Common myeloid progenitor, CD34-positive (primary cell): ENCODE data around the gene CLDN1.

ENCODE experiments used
- CTCF ChIA-PET: fragments of 350-600 bp; sonication (Branson Sonifier 250); formaldehyde crosslinking; loops from one replicate; lab custom pipeline; 2021; ENCODE audit warnings: antibody characterized with exemption; lab: Charles Lee
- POLR2A ChIA-PET: fragments of 350-600 bp; sonication (Branson Sonifier 250); formaldehyde crosslinking; loops from one replicate; lab custom pipeline; 2021; ENCODE audit warnings: antibody characterized with exemption; lab: Charles Lee
- DNase-seq, 3 donors: peaks; one replicate each; pipeline versions ENCODE4 v3.0.0 to v3.0.0-alpha.2; 2013
- H3K27ac ChIP-seq, 2 experiments: 1 replicate in 1 of 2; 2 replicates in 1 of 2; pipeline ENCODE4 v1.7.0; 2013; ENCODE audit warnings: inconsistent platforms in 2 of 2, low read length in 2 of 2, mild to moderate bottlenecking in 2 of 2, low read depth in 1 of 2, moderate library complexity in 1 of 2; ENCODE audit not compliant: severe bottlenecking in 2 of 2, insufficient read depth in 1 of 2, poor library complexity in 1 of 2
- H3K27me3 ChIP-seq, 5 experiments: replicated peaks in 2 of 5; 1 replicate in 3 of 5; 2 replicates in 2 of 5; pipeline versions ENCODE4 v1.6.1 to v1.7.0; 2013; ENCODE audit warnings: low read length in 4 of 5, mild to moderate bottlenecking in 2 of 5, moderate library complexity in 2 of 5, inconsistent platforms in 1 of 5; ENCODE audit not compliant: insufficient read depth in 5 of 5, control insufficient read depth in 4 of 5
- H3K36me3 ChIP-seq, 4 experiments: 1 replicate in 2 of 4; 2 replicates in 2 of 4; pipeline versions ENCODE4 v1.6.1 to v1.7.0; 2013; ENCODE audit warnings: low read length in 3 of 4, control low read depth in 1 of 4, mild to moderate bottlenecking in 1 of 4; ENCODE audit not compliant: control insufficient read depth in 4 of 4, insufficient read depth in 4 of 4
- H3K4me1 ChIP-seq, 4 experiments: 1 replicate in 3 of 4; 2 replicates in 1 of 4; pipeline versions ENCODE4 v1.6.1 to v1.7.1; 2013; ENCODE audit warnings: low read length in 3 of 4, mild to moderate bottlenecking in 3 of 4, control low read depth in 1 of 4, inconsistent platforms in 1 of 4, moderate library complexity in 1 of 4; ENCODE audit not compliant: control insufficient read depth in 4 of 4, insufficient read depth in 4 of 4; ENCODE audit errors: control extremely low read depth in 1 of 4
- H3K4me3 ChIP-seq, 7 experiments: 1 replicate in 4 of 7; 2 replicates in 3 of 7; pipeline versions ENCODE4 v1.5.1 to v1.7.0; 2013; ENCODE audit warnings: mild to moderate bottlenecking in 7 of 7, low read length in 6 of 7, moderate library complexity in 6 of 7, inconsistent platforms in 2 of 7, low read depth in 2 of 7, control low read depth in 1 of 7; ENCODE audit not compliant: insufficient read depth in 4 of 7, control insufficient read depth in 1 of 7; ENCODE audit errors: extremely low read depth in 1 of 7
- H3K9me3 ChIP-seq, 5 experiments: 1 replicate in 4 of 5; 2 replicates in 1 of 5; pipeline versions ENCODE4 v1.6.1 to v1.7.1; 2013; ENCODE audit warnings: low read length in 4 of 5, mild to moderate bottlenecking in 2 of 5, inconsistent platforms in 1 of 5, low read depth in 1 of 5, moderate library complexity in 1 of 5; ENCODE audit not compliant: control insufficient read depth in 4 of 5, insufficient read depth in 2 of 5; ENCODE audit errors: control extremely low read depth in 1 of 5
- WGBS: methylation state at CpG from one replicate; pipeline ENCODE4 v1.1.5; 2013; ENCODE audit not compliant: insufficient coverage; 5-methylcytosine and 5-hydroxymethylcytosine counted together

The CLDN1 gene

GRCh38 chr3:190361791-190362190 lies 39.5 kb upstream of the CLDN1 start:
- ChIA-PET CTCF (interaction anchor here (1.0 kb wide), 2 partner anchors 10 to 62 kb away, joined by 3 read pairs; no protein-coding TSS in a partner anchor), POLR2A (no interaction called here)

GRCh38 chr3:190360228-190360627 lies 38.0 kb upstream of the CLDN1 start:
- Histone ChIP-seq H3K27ac (no peak overlapping the region), H3K36me3 (no peaks in the 10 kb centered on the region), H3K4me1 (no peaks in the 10 kb centered on the region), H3K9me3 (no peaks in the 10 kb centered on the region), H3K27me3 (no peaks in the 10 kb centered on the region), H3K4me3 (no peak overlapping the region)
- ChIA-PET CTCF (interaction anchor here (1.5 kb wide), 2 partner anchors 31 to 35 kb away, joined by 4 read pairs; no protein-coding TSS in a partner anchor), POLR2A (no interaction called here)
- no peak for DNase-seq
- 100% methylated on average over 1 of the region's 2 CpGs for WGBS

More at GRCh38 chr3:190361791-190362190, 39.5 kb upstream of the CLDN1 start:
- Histone ChIP-seq H3K36me3 (no peaks in the 10 kb centered on the region), H3K9me3 (no peaks in the 10 kb centered on the region), H3K27me3 (no peaks in the 10 kb centered on the region), H3K27ac (no peak overlapping the region), H3K4me1 (no peaks in the 10 kb centered on the region), H3K4me3 (no peak overlapping the region)
- 100% methylated on average over 1 of the region's 1 CpG for WGBS
- no peak for DNase-seq

- POLR2A ChIA-PET = no interaction called here
- no peak overlapping the region for H3K27ac ChIP-seq
- no peaks in the 10 kb centered on the region for H3K36me3 ChIP-seq
- no peaks in the 10 kb centered on the region for H3K9me3 ChIP-seq
- no peaks in the 10 kb centered on the region for H3K4me1 ChIP-seq
- no peak for DNase-seq
- CTCF ChIA-PET = interaction anchor here (1.5 kb wide), 2 partner anchors 30 to 34 kb away, joined by 4 read pairs; no protein-coding TSS in a partner anchor
- H3K4me3 ChIP-seq = no peak overlapping the region
- H3K27me3 ChIP-seq = no peaks in the 10 kb centered on the region
- 100% methylated on average over 2 of the region's 2 CpGs for WGBS
Measured at GRCh38 chr3:190359813-190360212, 37.6 kb upstream of the CLDN1 start.

- H3K9me3 ChIP-seq = no peaks in the 10 kb centered on the region
- no peaks in the 10 kb centered on the region for H3K27me3 ChIP-seq
- H3K27ac ChIP-seq = no peak overlapping the region
- no peak overlapping the region for H3K4me3 ChIP-seq
- 75% methylated on average over 1 of the region's 2 CpGs for WGBS
- H3K36me3 ChIP-seq = no peaks in the 10 kb centered on the region
- no peak for DNase-seq
- POLR2A ChIA-PET = no interaction called here
- CTCF ChIA-PET = no interaction called here
- H3K4me1 ChIP-seq = no peaks in the 10 kb centered on the region
Measured at GRCh38 chr3:190357468-190357867, 35.2 kb upstream of the CLDN1 start.

GRCh38 chr3:190356246-190356645 lies 34.0 kb upstream of the CLDN1 start:
- H3K27ac ChIP-seq = no peak overlapping the region
- no peak for DNase-seq
- no peak overlapping the region for H3K4me3 ChIP-seq
- no peaks in the 10 kb centered on the region for H3K27me3 ChIP-seq
- H3K4me1 ChIP-seq = no peaks in the 10 kb centered on the region
- POLR2A ChIA-PET = no interaction called here
- H3K9me3 ChIP-seq = no peaks in the 10 kb centered on the region
- H3K36me3 ChIP-seq = no peaks in the 10 kb centered on the region
- CTCF ChIA-PET = interaction anchor here (1.1 kb wide), 1 partner anchor 19 kb away, joined by 3 read pairs; no protein-coding TSS in a partner anchor

GRCh38 chr3:190352861-190353457 lies 30.7 kb upstream of the CLDN1 start:
- no peak for DNase-seq
- no CpG with 5 or more reads among the region's 1 CpG for WGBS
- ChIA-PET POLR2A (no interaction called here), CTCF (interaction anchor here (0.6 to 1.9 kb wide), 3 partner anchors 9 to 344 kb away, joined by 3 to 5 read pairs (median 3); no protein-coding TSS in a partner anchor)
- no peaks in the 10 kb centered on the region for H3K4me1 ChIP-seq
- H3K27me3 ChIP-seq = no peaks in the 10 kb centered on the region
- H3K36me3 ChIP-seq = no peaks in the 10 kb centered on the region
- no peak overlapping the region for H3K27ac ChIP-seq
- no peak overlapping the region for H3K4me3 ChIP-seq
- H3K9me3 ChIP-seq = no peaks in the 10 kb centered on the region

- H3K27ac ChIP-seq = no peak overlapping the region
- ChIA-PET POLR2A (no interaction called here), CTCF (no interaction called here)
- H3K36me3 ChIP-seq = no peaks in the 10 kb centered on the region
- H3K9me3 ChIP-seq = no peaks in the 10 kb centered on the region
- H3K27me3 ChIP-seq = peaks cover 0 to 2% (median 0%) of the 10 kb centered on the region in 5 experiments
- no peak for DNase-seq
- no peak overlapping the region for H3K4me3 ChIP-seq
- 100% methylated on average over 1 of the region's 2 CpGs for WGBS
- H3K4me1 ChIP-seq = peaks cover 0 to 3% (median 0%) of the 10 kb centered on the region in 4 experiments
Measured at GRCh38 chr3:190346541-190346940, 24.3 kb upstream of the CLDN1 start.
